ENCODE results near the gene VEZF1. TPM values are rescaled to one million over a fixed set of nuclear protein-coding genes. Genes with fewer than 3 reads are reported as not detected.
"Not testable (repeated sequence)": the region's sequence is repeated elsewhere in the genome, so short reads cannot be mapped to it uniquely, and the experiment has no call there.

Gene VEZF1
- total RNA-seq, 4 donors from 2014 or later, result 45.3 to 76.0 (median 63.7) TPM

DNA sequence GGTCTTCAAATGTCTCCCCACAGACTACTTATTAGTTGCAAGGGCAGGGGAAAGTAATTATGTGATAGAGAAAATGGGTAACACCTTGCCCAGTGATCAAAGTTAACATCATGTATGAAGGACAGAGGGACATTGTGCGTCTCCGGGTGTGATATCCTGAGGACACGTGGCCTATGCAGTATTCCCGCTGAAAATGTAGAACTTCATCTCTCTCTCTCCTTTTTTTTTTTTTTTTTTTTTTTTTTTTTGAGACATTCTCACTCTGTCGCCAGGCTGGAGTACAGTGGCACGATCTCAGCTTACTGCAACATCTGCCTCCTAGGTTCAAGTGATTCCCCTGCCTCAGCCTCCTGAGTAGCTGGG is 24.9 kb downstream of the VEZF1 start:
- no peak for DNase-seq (ENCODE audit: low spot score in 2 of 2)
- WGBS, result 95% methylated on average over 6 of the region's 6 CpGs
- Histone ChIP-seq H3K27ac (no peak overlapping the region), H3K36me3 (no peaks in the 10 kb centered on the region), H3K27me3 (no peaks in the 10 kb centered on the region), H3K4me1 (no peaks in the 10 kb centered on the region), H3K9me3 (no peaks in the 10 kb centered on the region), H3K4me3 (no peak overlapping the region)
- TF ChIP-seq POLR2A (IDR thresholded peaks at IDR 0.05), result no peak
- no peak for TF ChIP-seq EP300 (IDR thresholded peaks at IDR 0.05)
- TF ChIP-seq CTCF (IDR thresholded peaks at IDR 0.05), result no peak
- no peak for TF ChIP-seq POLR2AphosphoS5 (IDR thresholded peaks at IDR 0.05)

GRCh38 chr17:57962279-57963148 is 25.5 kb downstream of the VEZF1 start:
- H3K36me3 ChIP-seq, result no peaks in the 10 kb centered on the region
- 72% methylated on average over 8 of the region's 8 CpGs for WGBS
- peak in 1 of 2 donors; percentile 43 for DNase-seq (ENCODE audit: low spot score in 2 of 2)
- TF ChIP-seq POLR2AphosphoS5 (IDR thresholded peaks at IDR 0.05) (no peak), EP300 (IDR thresholded peaks at IDR 0.05) (no peak), CTCF (IDR thresholded peaks at IDR 0.05) (no peak), POLR2A (IDR thresholded peaks at IDR 0.05) (no peak)
- no peak overlapping the region for H3K27ac ChIP-seq
- no peaks in the 10 kb centered on the region for H3K27me3 ChIP-seq
- no peaks in the 10 kb centered on the region for H3K9me3 ChIP-seq
- no peaks in the 10 kb centered on the region for H3K4me1 ChIP-seq
- H3K4me3 ChIP-seq, result no peak overlapping the region

DNA sequence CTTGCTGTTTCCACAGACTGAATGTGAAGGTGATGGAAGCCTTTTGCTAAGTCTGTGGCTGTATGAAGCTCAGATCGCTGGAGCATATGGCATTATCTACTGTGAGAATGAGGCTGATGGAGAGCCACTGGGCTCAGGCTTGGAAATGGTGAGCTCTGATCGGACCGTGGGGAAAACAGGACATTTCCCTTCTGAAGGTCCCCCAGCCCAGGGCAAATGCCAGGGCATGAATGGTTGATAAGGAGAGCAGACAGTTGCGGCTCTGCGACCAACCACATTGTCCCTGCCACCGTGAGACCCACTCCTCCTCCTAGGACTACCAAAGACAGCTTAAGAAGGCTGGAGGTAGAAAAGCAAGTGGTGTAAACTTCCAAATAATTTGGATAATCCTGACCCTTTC is 28.1 kb downstream of the VEZF1 start:
- TF ChIP-seq POLR2AphosphoS5 (IDR thresholded peaks at IDR 0.05) (no peak), POLR2A (IDR thresholded peaks at IDR 0.05) (no peak), EP300 (IDR thresholded peaks at IDR 0.05) (no peak)
- Histone ChIP-seq H3K4me1 (peaks cover 10% of the 10 kb centered on the region), H3K4me3 (no peak overlapping the region), H3K9me3 (no peaks in the 10 kb centered on the region), H3K27ac (no peak overlapping the region), H3K27me3 (no peaks in the 10 kb centered on the region), H3K36me3 (no peaks in the 10 kb centered on the region)
- DNase-seq (ENCODE audit: low spot score in 2 of 2), result peak in 1 of 2 donors; percentile 23
- 90% methylated on average over 5 of the region's 6 CpGs for WGBS

DNA sequence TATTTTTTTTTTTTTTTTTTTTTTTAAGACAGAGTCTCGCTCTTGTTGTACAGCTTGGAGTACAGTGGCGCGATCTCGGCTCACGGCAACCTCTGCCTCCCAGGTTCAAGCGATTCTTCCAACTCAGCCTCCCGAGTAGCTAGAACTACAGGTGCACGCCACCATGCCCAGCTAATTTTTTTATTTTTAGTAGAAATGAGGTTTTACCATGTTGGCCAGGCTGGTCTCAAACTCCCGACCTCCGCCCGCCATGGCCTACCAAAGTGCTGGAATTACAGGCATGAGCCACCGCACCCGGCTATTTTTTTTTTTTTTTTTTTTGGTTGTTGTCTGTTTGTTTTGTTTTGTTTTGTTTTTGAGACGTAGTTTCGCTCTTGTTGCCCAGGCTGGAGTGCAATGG is 29.7 kb downstream of the VEZF1 start:
- H3K4me1 ChIP-seq, result peaks cover 25% of the 10 kb centered on the region
- H3K36me3 ChIP-seq, H3K9me3 ChIP-seq, H3K27ac ChIP-seq, H3K4me3 ChIP-seq, H3K27me3 ChIP-seq: not testable (repeated sequence)
- peak; percentile 13 to 53 for DNase-seq (ENCODE audit: low spot score in 2 of 2)
- WGBS, result 98% methylated on average over 15 of the region's 15 CpGs

- peaks cover 27% of the 10 kb centered on the region for H3K4me1 ChIP-seq
- TF ChIP-seq EP300 (IDR thresholded peaks at IDR 0.05) (no peak), POLR2AphosphoS5 (IDR thresholded peaks at IDR 0.05) (no peak), CTCF (IDR thresholded peaks at IDR 0.05) (no peak), POLR2A (IDR thresholded peaks at IDR 0.05) (no peak)
- H3K27me3 ChIP-seq, result no peaks in the 10 kb centered on the region
- H3K9me3 ChIP-seq, result no peaks in the 10 kb centered on the region
- H3K27ac ChIP-seq, result no peak overlapping the region
- peak in 1 of 2 donors; percentile 15 for DNase-seq (ENCODE audit: low spot score in 2 of 2)
- 89% methylated on average over 3 of the region's 3 CpGs for WGBS
- no peak overlapping the region for H3K4me3 ChIP-seq
- H3K36me3 ChIP-seq, result no peaks in the 10 kb centered on the region
Measured at GRCh38 chr17:57957886-57958285, 30.2 kb downstream of the VEZF1 start.

DNA sequence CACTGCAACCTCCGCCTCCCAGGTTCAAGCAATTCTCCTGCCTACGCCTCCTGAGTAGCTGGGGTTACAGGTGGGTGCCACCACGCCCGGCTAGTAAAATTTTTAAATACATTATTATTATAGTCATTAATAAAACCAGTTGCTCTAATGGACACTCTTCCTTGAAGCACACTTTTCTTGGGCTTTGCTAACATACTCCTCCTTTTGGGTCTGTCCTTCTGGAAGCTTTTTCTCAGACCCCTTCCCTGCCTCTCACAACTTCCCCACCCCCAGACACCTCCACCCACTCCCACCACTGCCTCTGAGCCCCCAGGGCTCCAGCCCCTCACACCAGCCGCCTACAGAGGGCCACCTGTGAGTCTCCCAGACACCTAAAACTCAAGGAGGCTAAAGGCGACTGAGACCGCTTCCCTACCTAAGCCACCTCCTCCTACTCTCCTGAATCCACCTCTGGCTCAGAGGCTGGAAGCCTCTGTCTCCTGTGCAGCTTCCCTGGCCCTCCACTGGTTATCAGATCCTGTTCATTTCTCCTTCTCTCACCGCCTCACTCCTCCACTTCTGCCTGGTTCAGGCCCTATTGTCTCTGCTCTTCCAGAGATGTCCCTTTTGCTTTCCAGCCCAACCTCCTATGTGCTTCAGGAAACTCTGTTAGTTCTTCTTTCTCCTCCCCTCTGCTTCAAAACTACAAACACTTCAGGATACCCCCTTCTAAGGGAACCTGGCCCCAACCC is 30.8 kb downstream of the VEZF1 start:
- H3K36me3 ChIP-seq, result no peaks in the 10 kb centered on the region
- H3K27me3 ChIP-seq, result no peaks in the 10 kb centered on the region
- H3K27ac ChIP-seq, result no peak overlapping the region
- no peak for TF ChIP-seq CTCF (IDR thresholded peaks at IDR 0.05)
- TF ChIP-seq EP300 (IDR thresholded peaks at IDR 0.05), result no peak
- TF ChIP-seq POLR2A (IDR thresholded peaks at IDR 0.05), result no peak
- no peak for TF ChIP-seq POLR2AphosphoS5 (IDR thresholded peaks at IDR 0.05)
- H3K9me3 ChIP-seq, result no peaks in the 10 kb centered on the region
- 98% methylated on average over 8 of the region's 8 CpGs for WGBS
- H3K4me1 ChIP-seq, result peaks cover 30% of the 10 kb centered on the region
- DNase-seq (ENCODE audit: low spot score in 2 of 2), result peak; percentile 25 to 59
- no peak overlapping the region for H3K4me3 ChIP-seq
